GM23338 (cell line): Measurements from ENCODE around the gene HNRNPR.

ENCODE experiments used
- CREB1 ChIP-seq: fragments of 250-450 bp; sonication (Bioruptor Pico); IDR thresholded peaks from 2 replicates; pipeline ENCODE4 v1.5.0; 2020; ENCODE audit warnings: low read depth, mild to moderate bottlenecking, moderate library complexity
- JUNB ChIP-seq: IDR thresholded peaks from one replicate; pipeline ENCODE4 v1.6.1; 2016; ENCODE audit warnings: antibody characterized with exemption; ENCODE audit not compliant: unreplicated experiment
- POLR2AphosphoS5 ChIP-seq: IDR thresholded peaks from 2 replicates; pipeline ENCODE4 v1.6.1; 2016; ENCODE audit warnings: antibody characterized with exemption, low read depth
- TF ChIP-seq, protein P1 (sequence below), 2 experiments: fragments of 200-600 bp in 1 of 2; sonication (generic) in 1 of 2; conservative IDR thresholded peaks; 2 replicates each; pipeline versions ENCODE4 v1.5.1 to v1.6.1; 2016 to 2017; ENCODE audit warnings: antibody characterized with exemption in 2 of 2, low read depth in 2 of 2, mild to moderate bottlenecking in 2 of 2, moderate library complexity in 1 of 2
- TF ChIP-seq, protein P2 (sequence below): IDR thresholded peaks from one replicate; pipeline ENCODE4 v1.6.1; 2018; ENCODE audit warnings: antibody characterized with exemption; ENCODE audit not compliant: unreplicated experiment

DNA sequence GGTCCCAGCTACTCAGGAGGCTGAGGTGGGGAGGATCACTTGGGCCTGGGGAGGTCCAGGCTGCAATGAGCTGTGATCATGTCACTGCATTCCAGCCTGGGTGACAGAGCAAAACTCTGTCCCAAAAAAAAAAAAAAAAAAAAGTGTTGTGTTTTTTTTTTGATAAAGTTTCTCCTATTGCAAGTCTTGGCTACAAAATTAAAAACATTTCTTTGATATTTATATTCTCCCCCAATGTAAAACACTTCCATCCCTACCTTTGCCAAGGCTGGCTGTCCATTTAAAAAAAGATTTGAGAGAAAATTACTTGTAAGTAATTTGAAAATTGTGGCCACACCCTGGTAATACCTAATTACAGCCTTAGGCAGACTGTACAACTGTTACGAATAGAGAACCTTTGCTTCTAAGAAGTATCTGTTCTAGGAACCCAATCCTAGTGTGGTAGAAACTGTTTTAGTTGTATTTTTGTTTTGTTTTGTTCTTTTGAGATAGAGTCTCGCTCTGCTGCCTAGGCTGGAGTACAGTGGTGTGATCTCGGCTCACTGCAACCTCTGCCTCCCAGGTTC, 14.3 kb upstream of the HNRNPR start:
- no peak for TF ChIP-seq POLR2AphosphoS5
- TF ChIP-seq, protein P1, sequence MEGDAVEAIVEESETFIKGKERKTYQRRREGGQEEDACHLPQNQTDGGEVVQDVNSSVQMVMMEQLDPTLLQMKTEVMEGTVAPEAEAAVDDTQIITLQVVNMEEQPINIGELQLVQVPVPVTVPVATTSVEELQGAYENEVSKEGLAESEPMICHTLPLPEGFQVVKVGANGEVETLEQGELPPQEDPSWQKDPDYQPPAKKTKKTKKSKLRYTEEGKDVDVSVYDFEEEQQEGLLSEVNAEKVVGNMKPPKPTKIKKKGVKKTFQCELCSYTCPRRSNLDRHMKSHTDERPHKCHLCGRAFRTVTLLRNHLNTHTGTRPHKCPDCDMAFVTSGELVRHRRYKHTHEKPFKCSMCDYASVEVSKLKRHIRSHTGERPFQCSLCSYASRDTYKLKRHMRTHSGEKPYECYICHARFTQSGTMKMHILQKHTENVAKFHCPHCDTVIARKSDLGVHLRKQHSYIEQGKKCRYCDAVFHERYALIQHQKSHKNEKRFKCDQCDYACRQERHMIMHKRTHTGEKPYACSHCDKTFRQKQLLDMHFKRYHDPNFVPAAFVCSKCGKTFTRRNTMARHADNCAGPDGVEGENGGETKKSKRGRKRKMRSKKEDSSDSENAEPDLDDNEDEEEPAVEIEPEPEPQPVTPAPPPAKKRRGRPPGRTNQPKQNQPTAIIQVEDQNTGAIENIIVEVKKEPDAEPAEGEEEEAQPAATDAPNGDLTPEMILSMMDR (conservative IDR thresholded peaks at IDR 0.05; ENCODE audit: low read depth in 2 of 2): no peak
- TF ChIP-seq, protein P2, sequence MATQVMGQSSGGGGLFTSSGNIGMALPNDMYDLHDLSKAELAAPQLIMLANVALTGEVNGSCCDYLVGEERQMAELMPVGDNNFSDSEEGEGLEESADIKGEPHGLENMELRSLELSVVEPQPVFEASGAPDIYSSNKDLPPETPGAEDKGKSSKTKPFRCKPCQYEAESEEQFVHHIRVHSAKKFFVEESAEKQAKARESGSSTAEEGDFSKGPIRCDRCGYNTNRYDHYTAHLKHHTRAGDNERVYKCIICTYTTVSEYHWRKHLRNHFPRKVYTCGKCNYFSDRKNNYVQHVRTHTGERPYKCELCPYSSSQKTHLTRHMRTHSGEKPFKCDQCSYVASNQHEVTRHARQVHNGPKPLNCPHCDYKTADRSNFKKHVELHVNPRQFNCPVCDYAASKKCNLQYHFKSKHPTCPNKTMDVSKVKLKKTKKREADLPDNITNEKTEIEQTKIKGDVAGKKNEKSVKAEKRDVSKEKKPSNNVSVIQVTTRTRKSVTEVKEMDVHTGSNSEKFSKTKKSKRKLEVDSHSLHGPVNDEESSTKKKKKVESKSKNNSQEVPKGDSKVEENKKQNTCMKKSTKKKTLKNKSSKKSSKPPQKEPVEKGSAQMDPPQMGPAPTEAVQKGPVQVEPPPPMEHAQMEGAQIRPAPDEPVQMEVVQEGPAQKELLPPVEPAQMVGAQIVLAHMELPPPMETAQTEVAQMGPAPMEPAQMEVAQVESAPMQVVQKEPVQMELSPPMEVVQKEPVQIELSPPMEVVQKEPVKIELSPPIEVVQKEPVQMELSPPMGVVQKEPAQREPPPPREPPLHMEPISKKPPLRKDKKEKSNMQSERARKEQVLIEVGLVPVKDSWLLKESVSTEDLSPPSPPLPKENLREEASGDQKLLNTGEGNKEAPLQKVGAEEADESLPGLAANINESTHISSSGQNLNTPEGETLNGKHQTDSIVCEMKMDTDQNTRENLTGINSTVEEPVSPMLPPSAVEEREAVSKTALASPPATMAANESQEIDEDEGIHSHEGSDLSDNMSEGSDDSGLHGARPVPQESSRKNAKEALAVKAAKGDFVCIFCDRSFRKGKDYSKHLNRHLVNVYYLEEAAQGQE: no peak
- TF ChIP-seq CREB1 (CRISPR knock-in tag): no peak
- TF ChIP-seq JUNB: no peak
